Medulla oblongata (tissue), 1 donor: Measurements from ENCODE around the gene LMTK3.
"Not testable (repeated sequence)": the region's sequence is repeated elsewhere in the genome, so short reads cannot be mapped to it uniquely, and the experiment has no call there.

Source experiments
- DNase-seq: peaks from one replicate; pipeline ENCODE4 v3.0.0-alpha.2; 2015; ENCODE audit errors: extremely low spot score

LMTK3 gene

DNA sequence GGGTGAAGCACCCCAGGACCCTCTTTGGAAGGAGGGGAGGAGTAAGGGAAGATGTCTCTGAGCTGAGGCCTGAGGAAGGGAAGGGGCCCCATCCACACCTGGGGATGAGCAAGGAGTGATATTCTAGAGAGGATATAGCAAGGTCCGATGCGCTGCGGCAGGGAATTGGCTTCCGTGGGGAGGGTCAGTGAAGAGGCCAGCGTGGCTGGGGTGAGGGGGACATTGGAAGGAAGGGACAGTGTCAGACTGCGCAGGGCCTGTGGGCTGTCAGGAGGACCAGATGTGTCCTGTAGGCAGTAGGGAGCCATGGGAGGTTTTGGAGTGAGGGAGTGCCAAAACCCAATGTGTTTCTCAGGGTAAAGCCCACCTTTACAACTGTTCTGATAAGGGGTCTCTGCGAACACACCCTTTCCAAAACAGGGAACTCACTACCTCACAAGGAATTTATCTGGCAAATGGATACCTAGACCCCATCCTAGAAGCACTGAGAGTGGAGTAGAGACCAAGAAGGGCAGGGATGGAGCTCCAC lies 3.7 kb downstream of the LMTK3 start:
- no peak for DNase-seq

DNA sequence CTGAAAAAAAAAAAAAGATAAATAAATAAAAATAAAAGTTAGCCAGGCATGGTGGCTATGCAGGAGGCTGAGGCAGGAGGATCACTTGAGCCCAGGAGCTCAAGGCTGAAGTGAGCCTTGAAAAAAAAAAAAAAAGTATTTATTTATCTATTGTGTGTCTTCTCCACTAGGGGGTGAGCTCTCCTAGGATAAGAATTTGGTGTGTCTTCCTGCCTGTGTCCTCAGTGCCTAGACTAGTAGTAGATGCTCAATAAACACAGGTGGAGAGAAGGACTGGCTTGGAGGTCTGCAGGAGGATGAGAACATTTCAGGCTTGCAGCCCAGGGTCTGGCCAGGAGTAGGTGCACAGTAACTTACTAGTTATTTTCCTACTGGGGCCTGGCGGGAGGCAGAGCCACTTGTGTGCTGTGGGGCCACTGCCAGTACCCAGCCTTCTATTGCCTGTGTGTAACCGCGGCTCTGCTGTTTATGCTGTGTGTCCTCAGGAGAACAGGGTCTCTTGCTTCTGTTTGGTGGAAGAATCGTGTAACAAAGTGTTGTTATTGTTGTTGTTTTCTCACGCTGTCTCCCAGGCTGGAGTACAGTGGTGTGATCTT lies 5.4 kb downstream of the LMTK3 start:
- DNase-seq = no peak

DNA sequence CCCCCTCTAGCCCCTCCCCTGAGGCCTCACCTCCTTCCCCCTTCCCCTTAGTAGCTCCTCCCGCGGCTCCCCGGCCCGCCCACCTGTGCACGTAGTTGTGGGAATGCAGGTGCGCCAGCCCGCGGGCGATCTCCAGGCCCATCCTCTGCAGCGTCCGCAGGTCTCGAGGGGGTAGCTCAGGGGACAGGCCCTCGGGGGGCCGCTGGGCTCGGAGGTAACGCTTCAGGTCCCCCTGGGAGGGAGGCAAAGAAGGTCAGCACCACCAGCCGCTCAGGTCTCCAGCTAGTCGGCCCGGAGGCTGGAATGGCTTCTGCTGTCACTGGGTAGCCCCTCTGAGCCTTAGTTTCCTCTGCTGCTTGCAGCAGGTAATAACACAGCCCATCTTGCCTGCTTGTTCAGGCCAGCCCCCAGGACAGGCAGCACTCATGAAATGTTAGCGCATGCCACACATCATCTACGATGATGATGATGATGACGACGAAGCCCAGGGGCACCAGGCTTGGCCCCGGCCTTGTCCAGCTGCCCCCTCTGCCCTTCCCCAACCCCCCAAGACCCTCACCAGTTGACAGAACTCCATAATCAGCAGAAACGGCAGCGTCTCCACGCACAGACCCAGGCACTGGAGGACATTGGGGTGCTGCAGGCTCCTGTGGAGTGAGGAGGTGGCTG lies 9.2 kb downstream of the LMTK3 start:
- no peak for DNase-seq

DNA sequence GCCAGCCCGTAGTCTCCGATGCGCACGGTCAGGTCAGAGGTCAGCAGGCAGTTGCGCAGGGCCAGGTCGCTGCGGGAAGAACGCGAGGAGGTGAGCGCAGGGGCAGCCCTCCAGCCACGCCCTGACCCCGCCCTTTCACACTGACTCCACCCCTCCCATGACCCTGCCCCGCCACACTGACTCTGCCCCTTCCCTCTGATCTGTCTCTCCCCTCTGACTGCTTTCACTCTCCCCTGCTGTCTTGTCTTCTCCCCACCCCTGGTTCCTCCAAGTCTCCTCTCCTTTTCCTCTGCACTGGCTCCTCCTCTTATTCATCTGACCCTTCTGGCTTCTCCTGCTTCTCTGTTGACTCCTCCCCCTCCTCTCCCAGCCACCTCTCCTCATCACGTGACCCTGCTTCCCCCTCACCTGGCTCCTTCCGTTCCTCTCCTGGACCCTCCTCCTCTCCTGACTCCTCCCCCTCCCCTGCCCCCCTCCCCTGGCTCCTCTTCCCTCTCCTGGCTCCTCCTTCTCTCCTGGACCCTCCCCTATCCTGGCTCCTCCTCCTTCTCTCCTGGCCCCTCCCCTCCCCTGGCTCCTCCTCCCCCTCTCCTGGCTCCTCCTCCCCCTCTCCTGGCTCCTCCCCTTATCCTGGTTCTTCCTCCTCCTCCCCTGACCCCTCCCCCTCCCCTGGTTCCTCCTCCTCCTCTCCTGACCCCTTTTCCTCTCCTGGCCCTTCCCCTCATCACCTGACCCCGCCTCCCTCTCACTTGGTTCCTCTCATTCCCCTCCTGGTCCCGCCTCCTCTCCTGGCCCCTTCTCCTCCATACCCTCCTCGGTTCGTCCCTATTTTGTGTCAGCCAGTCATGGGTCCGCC lies 9.9 kb downstream of the LMTK3 start:
- DNase-seq = peak; percentile 71

- DNase-seq = no peak
Measured at GRCh38 chr19:48500830-48501493, 10.7 kb downstream of the LMTK3 start.

DNA sequence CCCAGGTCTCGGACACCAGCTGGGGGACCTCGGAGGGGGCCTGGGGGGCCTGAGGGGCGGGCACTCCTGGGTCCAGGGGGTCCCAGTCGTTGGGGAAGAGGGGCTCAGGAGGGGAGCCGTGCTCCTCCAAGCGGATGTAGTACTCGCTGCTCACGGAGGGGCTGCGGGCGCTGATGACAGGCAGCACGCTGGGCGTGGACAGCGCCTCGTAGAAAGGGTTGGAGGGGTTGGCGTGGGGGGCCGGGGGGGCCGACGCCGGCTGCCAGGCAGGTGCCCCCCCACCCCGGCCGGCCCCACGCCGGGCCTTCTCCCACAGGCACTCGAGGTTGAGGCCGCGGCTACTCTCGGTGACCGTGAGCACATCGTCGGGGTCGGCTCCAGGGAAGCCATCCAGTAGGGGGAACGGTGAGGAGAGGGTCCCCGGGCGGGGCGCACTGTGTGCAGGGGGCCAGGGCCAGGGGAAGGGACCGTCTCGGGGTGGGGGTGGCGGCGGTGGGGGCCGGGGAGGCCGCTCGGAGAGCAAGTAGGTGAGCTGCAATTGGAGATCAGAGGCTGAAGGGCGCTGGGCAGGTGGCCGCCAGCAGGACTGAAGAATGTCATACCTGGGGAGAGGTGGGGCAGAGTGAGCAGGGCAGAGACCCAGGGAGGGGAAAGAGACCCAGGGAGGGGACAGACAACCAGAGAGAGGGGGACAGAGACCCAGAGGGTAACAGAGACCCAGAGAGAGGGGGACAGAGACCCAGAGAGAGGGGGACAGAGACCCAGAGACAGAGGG lies 12.1 kb downstream of the LMTK3 start:
- DNase-seq = no peak

DNA sequence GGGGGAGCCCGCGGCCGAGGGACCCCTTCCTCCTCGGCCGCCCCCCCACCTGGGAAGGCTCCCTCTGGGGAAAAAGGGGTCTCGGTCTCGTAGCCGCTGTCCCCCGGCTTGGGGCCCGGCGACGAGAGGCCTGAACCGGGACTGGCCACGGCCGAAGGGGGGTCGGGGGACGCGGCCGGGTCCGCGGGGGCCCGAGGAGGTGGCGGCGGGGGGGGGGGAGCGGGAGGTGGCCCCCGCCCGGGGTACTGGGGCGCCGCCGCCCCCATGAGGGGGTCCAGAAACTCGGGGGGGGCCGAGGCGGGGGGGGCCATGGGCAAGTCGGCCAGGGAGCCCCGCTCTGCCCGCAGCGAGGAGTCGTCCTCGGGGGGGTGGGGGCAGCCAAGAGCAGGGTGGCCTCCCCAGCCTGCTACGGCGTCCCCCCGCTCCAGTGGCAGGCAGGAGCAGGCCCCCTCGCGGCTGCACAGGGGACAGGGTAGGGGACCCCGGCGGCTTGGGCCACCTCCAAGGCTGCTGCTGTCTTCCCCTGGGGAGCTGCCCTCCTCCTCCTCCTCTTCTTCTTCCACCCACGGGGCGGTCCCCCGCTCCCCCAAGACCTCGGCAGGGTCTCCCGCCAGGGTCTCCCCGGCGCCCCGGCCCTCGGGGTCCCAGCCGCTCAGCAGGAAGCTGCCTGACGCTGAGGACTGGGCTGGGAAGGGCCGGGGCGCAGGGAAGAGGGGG lies 12.9 kb downstream of the LMTK3 start:
- DNase-seq = no peak

- no peak for DNase-seq
Measured at GRCh38 chr19:48497728-48498594, 13.7 kb downstream of the LMTK3 start.

- DNase-seq = no peak
Measured at GRCh38 chr19:48496959-48497727, 14.5 kb downstream of the LMTK3 start.

- no peak for DNase-seq
Measured at GRCh38 chr19:48495396-48495795, 16.2 kb downstream of the LMTK3 start.

DNA sequence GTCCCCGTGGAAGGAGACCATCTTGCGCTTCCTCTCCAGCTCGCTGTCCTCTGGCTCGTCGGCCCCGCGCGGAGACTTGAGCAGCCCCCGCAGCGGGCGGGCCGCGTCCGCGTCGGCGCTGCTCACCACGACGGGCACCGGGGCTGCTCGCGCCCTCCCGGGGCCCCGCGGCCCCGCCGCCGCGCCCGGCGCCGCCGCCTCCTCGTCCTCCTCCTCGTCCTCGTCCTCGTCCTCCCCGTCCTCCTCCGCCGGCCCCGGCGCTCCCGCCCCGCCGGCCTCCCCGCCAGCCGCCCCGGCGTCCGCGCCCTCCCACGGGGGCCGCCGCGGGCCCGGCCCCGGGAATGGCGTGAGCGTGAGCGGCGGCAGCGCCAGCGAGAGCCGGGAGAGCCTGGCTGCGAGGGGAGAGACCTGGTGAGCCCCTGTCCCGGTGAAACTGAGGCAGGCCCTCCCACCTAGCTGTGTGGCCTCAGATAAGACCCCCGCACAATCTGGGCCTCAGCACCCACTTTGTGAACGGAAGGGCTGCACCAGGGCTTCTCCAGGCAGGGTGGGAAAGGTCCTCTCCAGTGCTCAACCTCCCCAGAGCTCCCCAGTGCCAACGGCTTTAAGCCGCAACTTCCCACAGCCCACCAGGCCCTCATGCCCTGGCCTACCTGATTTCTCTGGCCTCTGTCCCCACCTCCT lies 17.8 kb downstream of the LMTK3 start:
- DNase-seq = no peak

DNA sequence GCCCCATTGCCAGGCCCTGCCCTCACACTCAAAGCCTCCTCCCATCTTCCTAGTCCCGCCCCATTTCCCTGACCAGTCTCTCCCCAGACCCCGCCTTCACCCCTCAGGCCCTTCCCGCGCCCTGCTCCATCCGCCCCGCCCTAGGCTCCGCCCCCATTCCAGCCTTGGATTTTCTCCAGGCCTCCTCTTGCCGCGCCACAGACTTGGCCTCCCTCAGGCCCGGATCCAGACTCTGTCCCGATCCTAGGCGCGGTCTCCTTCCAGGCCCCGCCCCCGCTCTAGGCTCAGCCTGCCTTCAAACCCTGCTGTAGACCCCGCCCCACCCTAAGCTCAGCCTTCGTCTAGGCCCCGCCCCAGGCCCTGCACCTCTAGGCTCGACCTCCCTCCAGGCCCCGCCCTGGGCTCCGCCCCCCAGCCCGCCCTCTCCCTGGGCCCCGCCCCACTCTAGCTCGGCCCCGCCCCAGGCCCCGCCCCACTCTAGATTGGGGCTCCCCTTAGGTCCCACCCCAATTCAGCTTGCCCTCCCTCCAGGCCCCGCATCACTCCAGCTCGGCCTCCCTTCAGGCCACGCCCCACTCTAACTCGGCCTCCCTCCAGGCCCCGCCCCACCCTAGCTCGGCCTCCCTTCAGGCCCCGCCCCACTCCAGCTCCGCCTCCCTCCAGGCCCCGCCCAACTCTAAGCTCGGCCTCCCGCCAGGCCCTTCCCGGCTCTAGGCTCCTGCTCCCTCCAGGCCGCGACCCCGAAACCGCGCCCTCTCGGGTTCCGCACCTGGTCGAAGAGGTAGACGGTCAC lies 18.5 kb downstream of the LMTK3 start:
- DNase-seq = peak; percentile 89

- DNase-seq = no peak
Measured at GRCh38 chr19:48491793-48492123, 19.9 kb downstream of the LMTK3 start.

DNA sequence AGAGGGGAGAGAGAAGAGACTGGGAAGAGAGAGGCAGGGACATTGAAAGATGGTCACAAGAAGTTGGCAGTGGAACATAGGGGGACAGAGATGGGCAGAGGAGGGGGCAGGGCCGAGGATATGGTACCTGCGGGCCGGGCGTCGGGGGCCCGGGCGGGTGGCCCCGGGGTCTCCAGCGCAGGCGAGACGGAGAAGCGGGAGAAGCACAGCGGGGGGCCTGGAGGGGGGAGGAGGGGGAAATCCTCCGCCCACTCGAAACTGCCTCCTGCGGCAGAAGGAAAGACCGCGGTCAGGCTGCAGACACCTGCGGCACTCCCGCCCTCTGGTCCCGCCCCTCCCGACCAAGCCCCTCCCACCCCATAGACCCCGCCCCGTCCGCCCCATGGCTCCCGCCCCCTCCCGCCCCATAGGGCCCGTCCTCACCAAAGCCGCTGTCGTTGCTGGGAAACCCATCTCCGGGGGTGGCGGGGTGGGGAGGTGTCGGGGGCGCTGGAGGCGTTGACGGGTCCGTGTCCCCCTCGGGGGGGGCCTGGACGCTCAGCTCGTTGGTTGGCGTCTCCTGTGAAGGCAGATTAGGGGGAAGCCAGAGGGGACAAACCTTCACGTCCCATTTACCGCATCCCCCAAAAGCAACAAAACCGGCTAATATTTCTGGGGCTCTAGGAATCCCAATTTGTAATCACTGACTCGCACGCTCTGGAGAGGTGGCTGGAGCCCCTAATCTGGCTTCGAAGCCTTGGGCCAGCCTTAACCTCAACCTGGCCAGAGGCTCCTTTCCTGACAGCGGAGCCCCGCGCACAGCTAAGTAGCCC lies 20.4 kb downstream of the LMTK3 start:
- no peak for DNase-seq

- peak; percentile 48 for DNase-seq
Measured at GRCh38 chr19:48489608-48490216, 21.9 kb downstream of the LMTK3 start.

DNA sequence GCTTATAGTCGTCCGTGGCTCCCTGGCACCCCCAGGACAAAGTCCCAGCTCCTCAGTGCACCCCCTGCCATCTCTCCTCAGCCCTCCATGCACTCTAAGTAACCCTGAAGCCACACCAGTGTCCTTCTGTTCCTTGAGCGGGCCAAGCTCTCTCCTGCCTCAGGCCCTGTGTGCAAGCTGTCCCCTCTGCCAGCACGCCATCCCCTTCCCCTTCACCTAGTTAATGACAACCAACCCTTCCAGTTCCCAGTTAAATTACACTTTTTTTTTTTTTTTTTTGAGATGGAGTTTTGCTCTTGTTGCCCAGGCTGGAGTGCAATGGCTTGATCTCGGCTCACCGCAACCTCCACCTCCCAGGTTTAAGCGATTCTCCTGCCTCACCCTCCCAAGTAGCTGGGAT lies 23.2 kb downstream of the LMTK3 start:
- DNase-seq = not testable (repeated sequence)
